GM12878 (cell line): ENCODE data around the gene PPM1E. TPM values are rescaled to one million over a fixed set of nuclear protein-coding genes. Genes with fewer than 3 reads are reported as not detected.

Source experiments
- ATAC-seq: fragments of 200-7000 bp; cut with Tn5 transposase; 3 replicates; pipeline ENCODE4 v1.9.1; 2020; ENCODE audit warnings: mild to moderate bottlenecking, moderate library complexity
- BruUV-seq: library from RNA; stranded (reverse); fragments of 400-500 nt; replicated peaks from 2 replicates; lab custom pipeline; 2021; lab: Mats Ljungman, UMichigan
- CTCF ChIA-PET: fragments of 300-600 bp; sonication (Branson Sonifier 250); formaldehyde crosslinking; extraction: SDS; loops from one replicate; lab custom pipeline; 2021; ENCODE audit warnings: inconsistent platforms; lab: Yijun Ruan, JAX
- POLR2A ChIA-PET: fragments of 350-600 bp; formaldehyde crosslinking; extraction: SDS; loops from one replicate; lab custom pipeline; 2021; ENCODE audit warnings: inconsistent platforms; lab: Charles Lee
- RAD21 ChIA-PET: fragments of 300-600 bp; sonication (Branson Sonifier 250); formaldehyde crosslinking; loops from one replicate; lab custom pipeline; 2023; ENCODE audit warnings: antibody characterized with exemption; ENCODE audit not compliant: unreplicated experiment; lab: Charles Lee
- SMC1A ChIA-PET: fragments of 300-600 bp; sonication (Branson Sonifier 250); formaldehyde crosslinking; loops from one replicate; lab custom pipeline; 2023; ENCODE audit not compliant: unreplicated experiment, uncharacterized antibody; lab: Charles Lee
- DNase-seq: peaks from one replicate; pipeline ENCODE4 v3.0.0-alpha.2; 2011; ENCODE audit warnings: low read depth, low spot score
- FAIRE-seq: peaks from 3 replicates; lab custom pipeline; 2011; peaks lifted over from hg19 to GRCh38; lab: Jason Lieb, UNC
- H2AFZ ChIP-seq: 2 replicates; pipeline ENCODE4 v1.6.0; 2011; ENCODE audit warnings: low read depth, low read length, control low read depth; ENCODE audit not compliant: control insufficient read depth
- H3K27ac ChIP-seq: 2 replicates; pipeline ENCODE4 v1.5.1; 2011; ENCODE audit warnings: control low read depth; ENCODE audit not compliant: control insufficient read depth, insufficient read depth
- H3K27me3 ChIP-seq, 2 experiments: replicated peaks in 1 of 2; 2 replicates each; pipeline versions ENCODE4 v1.6.0 to v1.6.1; 2011; ENCODE audit warnings: low read length in 1 of 2; ENCODE audit not compliant: control insufficient read depth in 2 of 2, insufficient read depth in 2 of 2
- H3K36me3 ChIP-seq, 2 experiments: 2 replicates each; pipeline ENCODE4 v1.5.1; 2011; ENCODE audit warnings: low read length in 1 of 2; ENCODE audit not compliant: control insufficient read depth in 2 of 2, insufficient read depth in 2 of 2
- H3K4me1 ChIP-seq: 2 replicates; pipeline ENCODE4 v1.6.1; 2011; ENCODE audit warnings: mild to moderate bottlenecking, low read length, moderate library complexity, mixed read lengths; ENCODE audit not compliant: control insufficient read depth, insufficient read depth
- H3K4me2 ChIP-seq: 2 replicates; pipeline ENCODE4 v1.6.0; 2011; ENCODE audit warnings: control low read depth; ENCODE audit not compliant: control insufficient read depth, insufficient read depth
- H3K4me3 ChIP-seq: fragments of 200-600 bp; sonication (generic); 2 replicates; pipeline ENCODE4 v1.5.1; 2016
- H3K79me2 ChIP-seq: 2 replicates; pipeline ENCODE4 v1.6.0; 2011; ENCODE audit warnings: low read length; ENCODE audit not compliant: control insufficient read depth, insufficient read depth
- H3K9ac ChIP-seq: 2 replicates; pipeline ENCODE4 v1.8.0; 2011; ENCODE audit warnings: low read length, control low read depth, mixed read lengths; ENCODE audit not compliant: control insufficient read depth, insufficient read depth
- H3K9me3 ChIP-seq: replicated peaks from 3 replicates; pipeline ENCODE4 v1.5.1; 2011; ENCODE audit warnings: mild to moderate bottlenecking, low read length; ENCODE audit not compliant: control insufficient read depth, insufficient read depth
- H4K20me1 ChIP-seq: 2 replicates; pipeline ENCODE4 v1.6.0; 2011; ENCODE audit not compliant: control insufficient read depth, insufficient read depth
- ETV6 ChIP-seq, 2 experiments: fragments of 450-650 bp in 1 of 2; IDR thresholded peaks in 1 of 2; conservative IDR thresholded peaks in 1 of 2; 2 replicates each; pipeline ENCODE4 v1.6.1; 2014; ENCODE audit warnings: antibody characterized with exemption in 1 of 2, borderline replicate concordance in 1 of 2, low read depth in 1 of 2, mild to moderate bottlenecking in 1 of 2, moderate library complexity in 1 of 2
- LARP7 ChIP-seq: fragments of 450-650 bp; IDR thresholded peaks from 2 replicates; pipeline ENCODE4 v1.6.1; 2017; ENCODE audit warnings: mild to moderate bottlenecking
- NR2C1 ChIP-seq: fragments of 450-650 bp; IDR thresholded peaks from 2 replicates; pipeline ENCODE4 v1.6.1; 2017; ENCODE audit warnings: antibody characterized with exemption, mild to moderate bottlenecking, moderate library complexity
- POLR2AphosphoS2 ChIP-seq: IDR thresholded peaks from 2 replicates; pipeline ENCODE4 v1.6.1; 2011; ENCODE audit warnings: low read depth, mild to moderate bottlenecking, low read length, improper control_type of control experiment, moderate library complexity
- ZNF207 ChIP-seq: fragments of 450-650 bp; IDR thresholded peaks from 2 replicates; pipeline ENCODE4 v1.6.1; 2014; ENCODE audit warnings: antibody characterized with exemption, mild to moderate bottlenecking, borderline replicate concordance
- WGBS: methylation state at CpG from one replicate; pipeline ENCODE4 v1.1.6; 2016; ENCODE audit warnings: low lambda C conversion rate; ENCODE audit not compliant: insufficient replicate concordance, insufficient coverage; ENCODE audit errors: missing lambda C conversion rate; 5-methylcytosine and 5-hydroxymethylcytosine counted together
- in situ Hi-C: fragments of 300-500 bp; cut with MboI; formaldehyde crosslinking; loops from 9 replicates; pipeline ENCODE4 v1.14.3; 2018; ENCODE audit warnings: mixed read lengths
- intact Hi-C: fragments of 100-400 bp; cut with micrococcal nuclease; formaldehyde crosslinking; loops from one replicate; pipeline ENCODE4 v1.14.2; 2022; ENCODE audit not compliant: unreplicated experiment
- polyA plus RNA-seq, 11 experiments: library from polyadenylated mRNA; depleted of rRNA in 4 of 11; unstranded in 6 of 11; stranded (reverse) in 5 of 11; fragments of >200 nt; fragmentation: Nextera tagmentation in 4 of 11; fragmentation: Illumina TruSeq in 1 of 11; extraction: Ambion mirVana in 4 of 11; extraction: Trizol in 1 of 11; gene quantifications; 1 replicate in 1 of 11; 2 replicates in 10 of 11; pipeline versions ENCODE4 v1.2.1 to v1.2.3, GENCODE V29; 2011 to 2016; ENCODE audit warnings: inconsistent platforms in 2 of 11, missing spikeins in 2 of 11, low read depth in 1 of 11
- total RNA-seq, 4 experiments: library from RNA; depleted of rRNA in 3 of 4; stranded (reverse); fragments of >200 nt in 3 of 4; fragmentation: Illumina TruSeq in 1 of 4; extraction: Trizol in 1 of 4; gene quantifications; 2 replicates each; pipeline versions ENCODE4 v1.2.1 to v1.2.3, GENCODE V29; 2013 to 2021
- TF ChIP-seq, protein P1 (sequence below): fragments of 450-650 bp; IDR thresholded peaks from 2 replicates; pipeline ENCODE4 v1.6.1; 2017; ENCODE audit warnings: low read depth, mild to moderate bottlenecking, moderate library complexity
- TF ChIP-seq, protein P2 (sequence below): IDR thresholded peaks from 2 replicates; pipeline ENCODE4 v1.6.1; 2012; ENCODE audit warnings: low read length, inconsistent platforms

The PPM1E gene
- total and polyA plus RNA-seq, 10 of the 15 experiments (the other 5 are each of a cell fraction or from before 2014, with no cell fraction given), result 0.07 to 0.28 (median 0.16) TPM

DNA sequence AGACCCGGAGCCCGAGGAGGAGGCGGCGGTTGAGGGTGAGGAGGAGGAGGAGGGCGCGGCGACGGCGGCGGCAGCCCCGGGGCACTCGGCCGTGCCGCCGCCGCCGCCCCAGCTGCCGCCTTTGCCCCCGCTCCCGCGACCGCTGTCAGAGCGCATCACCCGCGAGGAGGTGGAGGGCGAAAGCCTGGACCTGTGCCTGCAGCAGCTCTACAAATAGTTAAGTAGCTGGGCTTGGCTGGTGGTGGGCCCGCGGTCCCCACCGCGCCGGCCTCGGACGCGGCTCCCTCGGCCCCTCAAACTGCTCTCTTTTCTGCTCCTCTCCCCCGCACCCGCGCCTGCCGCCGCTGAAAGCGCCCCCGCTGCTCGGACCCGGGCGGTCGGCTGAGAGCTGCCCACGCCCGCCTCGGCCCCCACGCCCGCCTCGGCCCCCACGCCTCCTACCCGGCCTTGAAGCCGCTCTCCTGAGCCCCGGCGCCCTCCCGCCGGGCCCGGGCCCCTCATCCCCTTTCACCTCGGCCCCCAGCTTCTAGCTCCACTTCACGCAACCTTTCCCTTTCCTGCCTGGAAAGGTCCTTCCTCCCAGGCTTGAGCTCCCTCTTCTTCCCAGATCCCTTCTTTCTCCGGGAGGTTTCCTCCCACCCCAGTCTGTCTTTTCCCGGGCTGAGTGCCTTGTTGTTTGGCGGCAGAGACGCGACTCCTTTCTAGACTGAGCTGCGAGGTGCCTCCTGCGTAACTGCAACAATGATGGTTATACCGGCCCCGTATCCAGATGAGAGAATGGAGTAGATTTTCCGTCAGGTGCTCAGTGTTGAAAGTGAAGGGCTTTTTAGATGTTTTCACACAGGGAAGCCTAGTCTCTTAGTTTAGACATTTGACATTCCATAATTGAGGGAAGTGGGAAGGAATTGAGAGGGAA, 850 bp downstream of the PPM1E start (continued):
- TF ChIP-seq ZNF207 (no peak), NR2C1 (no peak)

DNA sequence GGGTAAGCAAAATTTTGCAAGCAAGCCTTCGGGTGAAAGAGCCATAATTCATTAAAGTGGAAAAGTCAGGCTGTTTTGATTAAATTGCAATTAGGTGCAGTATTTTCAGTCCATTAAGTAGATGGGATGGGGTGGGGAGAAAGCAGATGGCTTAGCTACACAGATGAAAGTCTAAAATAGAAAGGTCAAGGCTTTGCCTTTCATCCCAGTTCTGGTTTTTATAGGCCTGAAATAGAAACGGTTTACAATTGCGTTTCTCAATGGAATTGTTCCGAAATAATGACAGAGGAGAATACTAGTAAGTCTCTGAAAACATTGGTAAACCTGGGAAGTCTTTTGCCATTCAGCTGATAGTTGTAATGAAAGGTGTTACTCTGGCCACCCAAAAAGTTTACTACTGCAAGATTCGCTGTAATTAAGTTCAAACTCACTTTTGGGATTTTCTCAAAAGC, 1.5 kb downstream of the PPM1E start:
- Histone ChIP-seq H3K27me3 (peaks cover 11 to 13% of the 10 kb centered on the region in 2 experiments), H3K79me2 (no peaks in the 10 kb centered on the region), H3K9ac (no peak overlapping the region), H3K9me3 (no peaks in the 10 kb centered on the region), H2AFZ (no peak overlapping the region), H3K4me3 (peak overlapping the region; percentile 66; the same call in 1 of the 2 replicates), H3K4me2 (peak overlapping the region; percentile 93), H3K27ac (no peak overlapping the region), H3K36me3 (no peaks in the 10 kb centered on the region), H4K20me1 (no peaks in the 10 kb centered on the region), H3K4me1 (no peaks in the 10 kb centered on the region; the same call in 1 of the 2 replicates)
- WGBS, result 54% methylated on average over 5 of the region's 5 CpGs
- ChIA-PET POLR2A (no interaction called here), RAD21 (interaction anchor here (1.7 kb wide), 1 partner anchor 248 kb away, joined by 5 read pairs; no protein-coding TSS in a partner anchor), SMC1A (interaction anchor here (1.4 kb wide), 1 partner anchor 253 kb away, joined by 4 read pairs; no protein-coding TSS in a partner anchor), CTCF (interaction anchor here (1.4 kb wide), 2 partner anchors 41 to 179 kb away, joined by 3 read pairs; no protein-coding TSS in a partner anchor)
- intact Hi-C loops, result no loop called here
- no peak for DNase-seq
- FAIRE-seq, result no peak
- BruUV-seq, result no TSS peak
- no peak for TF ChIP-seq LARP7
- peak in 1 of 2 experiments; percentile 18; a peak in 1 of 4 replicates for TF ChIP-seq ETV6 (conservative IDR thresholded peaks at IDR 0.05 in 1 of 2, IDR thresholded peaks at IDR 0.05 in 1 of 2; ENCODE audit: borderline replicate concordance in 1 of 2, low read depth in 1 of 2)
- TF ChIP-seq POLR2AphosphoS2, result no peak
- TF ChIP-seq, protein P1, sequence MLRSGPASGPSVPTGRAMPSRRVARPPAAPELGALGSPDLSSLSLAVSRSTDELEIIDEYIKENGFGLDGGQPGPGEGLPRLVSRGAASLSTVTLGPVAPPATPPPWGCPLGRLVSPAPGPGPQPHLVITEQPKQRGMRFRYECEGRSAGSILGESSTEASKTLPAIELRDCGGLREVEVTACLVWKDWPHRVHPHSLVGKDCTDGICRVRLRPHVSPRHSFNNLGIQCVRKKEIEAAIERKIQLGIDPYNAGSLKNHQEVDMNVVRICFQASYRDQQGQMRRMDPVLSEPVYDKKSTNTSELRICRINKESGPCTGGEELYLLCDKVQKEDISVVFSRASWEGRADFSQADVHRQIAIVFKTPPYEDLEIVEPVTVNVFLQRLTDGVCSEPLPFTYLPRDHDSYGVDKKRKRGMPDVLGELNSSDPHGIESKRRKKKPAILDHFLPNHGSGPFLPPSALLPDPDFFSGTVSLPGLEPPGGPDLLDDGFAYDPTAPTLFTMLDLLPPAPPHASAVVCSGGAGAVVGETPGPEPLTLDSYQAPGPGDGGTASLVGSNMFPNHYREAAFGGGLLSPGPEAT, result no peak
- TF ChIP-seq, protein P2, sequence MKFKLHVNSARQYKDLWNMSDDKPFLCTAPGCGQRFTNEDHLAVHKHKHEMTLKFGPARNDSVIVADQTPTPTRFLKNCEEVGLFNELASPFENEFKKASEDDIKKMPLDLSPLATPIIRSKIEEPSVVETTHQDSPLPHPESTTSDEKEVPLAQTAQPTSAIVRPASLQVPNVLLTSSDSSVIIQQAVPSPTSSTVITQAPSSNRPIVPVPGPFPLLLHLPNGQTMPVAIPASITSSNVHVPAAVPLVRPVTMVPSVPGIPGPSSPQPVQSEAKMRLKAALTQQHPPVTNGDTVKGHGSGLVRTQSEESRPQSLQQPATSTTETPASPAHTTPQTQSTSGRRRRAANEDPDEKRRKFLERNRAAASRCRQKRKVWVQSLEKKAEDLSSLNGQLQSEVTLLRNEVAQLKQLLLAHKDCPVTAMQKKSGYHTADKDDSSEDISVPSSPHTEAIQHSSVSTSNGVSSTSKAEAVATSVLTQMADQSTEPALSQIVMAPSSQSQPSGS, result no peak
- in situ Hi-C loops, result no loop called here
- ATAC-seq, result no peak
